HG02981 (cell line): ENCODE data around the gene POLR3G.

Experiments used
- ATAC-seq: cut with Tn5 transposase; IDR thresholded peaks from one replicate; pipeline ENCODE4 v1.9.1; 2021; ENCODE audit warnings: mild to moderate bottlenecking, moderate library complexity; ENCODE audit not compliant: unreplicated experiment

Gene POLR3G, protein sequence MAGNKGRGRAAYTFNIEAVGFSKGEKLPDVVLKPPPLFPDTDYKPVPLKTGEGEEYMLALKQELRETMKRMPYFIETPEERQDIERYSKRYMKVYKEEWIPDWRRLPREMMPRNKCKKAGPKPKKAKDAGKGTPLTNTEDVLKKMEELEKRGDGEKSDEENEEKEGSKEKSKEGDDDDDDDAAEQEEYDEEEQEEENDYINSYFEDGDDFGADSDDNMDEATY

GRCh38 chr5:90474235-90475107 lies at the start of gene POLR3G, which contains the start of gene MBLAC2:
POLR3G (plus strand) TSS chr5:90474864; CDS start chr5:90485568, 10,704 bp downstream.
MBLAC2 (minus strand) TSS chr5:90474771; CDS start chr5:90474292, 479 bp downstream.
- ATAC-seq, result peak; percentile 84

- no peak for ATAC-seq
These were observed 40.4 kb upstream of the POLR3G start for GRCh38 chr5:90434116-90434714.

- ATAC-seq, result no peak
These were observed 37.0 kb upstream of the POLR3G start for GRCh38 chr5:90437663-90438062.

DNA sequence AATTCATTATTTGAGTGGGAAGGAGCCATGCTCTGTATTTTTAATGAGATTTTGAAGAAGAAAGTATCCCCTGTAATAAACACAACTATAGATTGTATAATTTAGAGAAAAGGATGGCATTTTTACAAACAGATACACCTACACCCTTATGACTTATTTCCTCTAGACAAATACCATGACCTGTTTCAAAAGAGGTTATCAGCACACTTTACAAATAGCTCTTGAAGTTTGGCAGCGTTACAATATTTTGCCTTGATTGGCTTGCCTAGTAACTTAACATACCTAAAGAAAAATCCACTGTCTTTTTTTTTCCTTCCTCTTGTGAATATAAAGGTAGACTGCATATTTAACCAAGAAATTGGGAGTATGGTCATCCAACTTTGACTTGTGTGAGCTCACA lies 36.6 kb upstream of the POLR3G start:
- no peak for ATAC-seq

- no peak for ATAC-seq
These were observed 34.0 kb upstream of the POLR3G start for GRCh38 chr5:90440644-90441043.

DNA sequence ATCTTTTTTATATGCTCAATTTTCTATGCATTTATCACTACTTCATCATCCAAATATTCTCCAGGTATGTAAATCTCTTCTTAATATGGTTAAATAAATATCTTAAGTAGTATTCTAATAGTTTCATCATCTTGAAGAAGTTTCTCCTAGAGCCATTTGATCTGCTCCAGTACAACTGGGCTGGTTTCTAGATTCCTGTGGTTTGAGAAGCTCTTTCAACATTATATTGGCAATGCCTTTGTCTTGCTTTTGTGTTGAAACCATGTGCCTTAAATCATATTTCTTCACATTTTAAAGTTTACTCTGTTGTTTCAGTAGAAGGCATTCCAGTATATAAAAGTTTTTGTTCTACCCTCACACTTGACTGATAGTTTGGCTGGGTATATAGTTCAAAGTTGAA lies 27.7 kb upstream of the POLR3G start:
- no peak for ATAC-seq

DNA sequence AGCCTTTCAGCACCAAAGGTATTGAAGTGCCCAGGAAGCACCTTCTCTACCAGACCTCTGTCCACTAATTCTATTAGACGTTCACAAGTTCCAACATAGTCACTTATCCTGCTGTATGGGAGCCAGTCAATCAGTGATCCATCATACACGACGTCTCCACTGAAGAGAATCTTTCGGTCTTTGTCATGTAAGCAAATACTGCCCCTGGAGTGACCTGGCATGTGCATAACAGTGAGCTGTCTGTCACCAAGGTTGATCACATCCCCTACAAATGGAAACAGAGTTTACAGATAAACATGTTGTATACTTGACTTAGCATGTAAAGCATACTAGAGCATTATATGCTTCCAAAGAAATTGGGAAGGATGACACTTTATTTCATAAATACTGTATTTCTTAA lies 13.4 kb upstream of the POLR3G start:
- no peak for ATAC-seq

- no peak for ATAC-seq
These were observed 1.8 kb upstream of the POLR3G start for GRCh38 chr5:90472783-90473395.

GRCh38 chr5:90473396-90474234 lies 1.0 kb upstream of the POLR3G start:
- peak; percentile 7 for ATAC-seq

- no peak for ATAC-seq
These were observed 844 bp downstream of the POLR3G start for GRCh38 chr5:90475436-90475980.

DNA sequence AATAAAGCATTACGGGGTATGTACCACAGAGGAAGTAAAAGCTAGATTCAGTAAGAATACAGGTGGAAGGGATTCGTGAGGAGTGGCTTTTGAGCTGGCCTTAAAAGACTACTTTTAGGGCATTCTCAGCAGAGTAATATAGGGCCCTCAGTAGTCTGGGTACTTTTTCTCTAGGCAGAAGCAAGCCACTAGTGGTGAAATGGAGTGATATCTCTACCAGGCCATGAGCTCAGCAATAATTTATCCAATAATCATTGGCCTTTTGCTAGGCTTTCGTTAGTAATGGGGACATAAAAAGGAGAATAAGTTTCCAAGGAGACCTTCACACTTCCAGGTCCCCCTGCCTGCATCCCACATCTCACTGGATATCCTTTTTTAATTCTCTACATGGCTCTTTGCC lies 1.7 kb downstream of the POLR3G start:
- no peak for ATAC-seq

DNA sequence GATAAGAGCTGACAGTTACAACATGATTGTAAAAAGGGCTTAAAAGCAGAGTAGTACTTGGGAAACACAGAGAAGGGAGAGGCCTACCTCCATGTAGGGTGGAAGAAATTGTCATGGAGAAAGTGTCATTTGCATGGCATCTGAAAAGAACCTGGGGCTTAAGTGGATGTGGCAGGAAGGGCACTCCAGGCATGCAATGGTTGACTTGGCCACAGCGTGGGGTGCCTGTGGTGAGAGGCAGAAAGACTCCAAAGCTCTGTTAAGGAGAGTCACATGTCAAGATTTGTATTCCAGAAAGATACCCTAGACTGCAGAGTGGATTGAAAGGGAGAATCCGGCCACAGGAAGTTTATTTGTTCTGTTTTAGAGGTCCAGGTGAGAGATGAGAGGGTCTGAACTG lies 2.4 kb downstream of the POLR3G start:
- no peak for ATAC-seq

- ATAC-seq, result no peak
These were observed 3.1 kb downstream of the POLR3G start for GRCh38 chr5:90477621-90478215.

GRCh38 chr5:90479611-90480385 lies 5.1 kb downstream of the POLR3G start:
- ATAC-seq, result no peak

DNA sequence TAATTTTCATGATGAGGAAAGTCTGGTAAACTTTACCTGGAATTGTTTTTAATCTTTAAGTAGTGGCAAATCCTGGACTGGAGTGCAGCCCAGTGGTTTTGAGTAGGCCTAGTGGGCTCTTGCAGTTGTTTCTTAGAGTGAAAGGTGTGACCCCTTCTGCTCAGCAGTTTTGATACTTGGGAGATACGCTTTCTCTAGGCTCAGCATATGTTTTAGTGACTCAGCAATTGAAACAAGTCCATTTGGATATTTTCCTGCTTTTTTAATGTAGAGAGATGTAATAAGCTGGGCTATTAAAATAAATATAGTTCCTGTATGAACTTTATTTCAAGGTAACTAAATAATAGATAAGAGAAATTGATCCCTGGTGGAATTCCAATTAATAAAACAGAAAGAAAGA lies 6.0 kb downstream of the POLR3G start:
- ATAC-seq, result no peak

DNA sequence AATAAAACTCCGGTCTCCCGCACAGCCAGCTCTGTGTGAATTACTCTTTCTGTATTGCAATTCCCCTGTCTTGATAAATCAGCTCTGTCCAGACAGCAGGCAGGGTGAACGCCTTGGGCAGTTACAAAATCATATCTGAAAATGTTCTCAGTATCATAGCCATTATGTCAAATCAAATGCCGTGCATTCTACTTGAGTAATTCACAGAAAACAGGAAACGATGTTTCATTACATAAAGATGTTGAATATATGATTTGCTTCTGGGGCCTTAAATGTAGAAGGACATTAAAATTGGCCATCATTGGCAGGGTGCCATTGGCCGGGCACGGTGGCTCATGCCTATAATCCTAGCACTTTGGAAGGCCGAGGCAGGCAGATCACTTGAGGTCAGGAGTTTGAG lies 8.5 kb downstream of the POLR3G start:
- ATAC-seq, result no peak

DNA sequence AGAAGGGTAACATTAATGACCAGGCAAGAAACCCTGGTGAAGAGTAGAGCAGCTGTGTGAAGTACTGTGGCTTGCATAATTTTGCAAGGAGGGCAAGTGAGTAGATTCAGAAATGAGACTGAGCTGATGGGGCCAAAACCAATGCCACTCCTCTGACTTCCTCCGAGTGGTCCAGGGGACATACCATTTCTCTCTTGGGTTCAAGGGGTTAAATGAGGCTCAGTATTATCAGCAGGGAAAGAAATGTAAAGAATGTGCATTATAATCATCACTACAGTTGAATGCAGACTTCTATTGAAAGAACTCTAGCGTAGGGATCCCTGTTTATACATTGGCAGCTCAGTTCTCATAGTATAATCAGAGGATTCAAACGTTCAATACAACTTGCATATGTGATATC lies 9.9 kb downstream of the POLR3G start:
- ATAC-seq, result no peak

- no peak for ATAC-seq
These were observed 14.1 kb downstream of the POLR3G start for GRCh38 chr5:90488791-90489190.

GRCh38 chr5:90494043-90494442 lies 19.4 kb downstream of the POLR3G start:
- ATAC-seq, result no peak
